GM23248 (cell line): ENCODE results near the gene ROPN1L.

Source experiments
- EZH2 ChIP-seq: fragments of 200-600 bp; sonication (generic); IDR thresholded peaks from 2 replicates; pipeline ENCODE4 v1.6.1; 2018; ENCODE audit warnings: antibody characterized with exemption, mild to moderate bottlenecking; ENCODE audit not compliant: insufficient read depth, poor library complexity, severe bottlenecking
- EZH2phosphoT487 ChIP-seq: fragments of 200-600 bp; sonication (generic); IDR thresholded peaks from 2 replicates; pipeline ENCODE4 v1.6.1; 2018; ENCODE audit warnings: antibody characterized with exemption, moderate library complexity, mild to moderate bottlenecking, low read depth; ENCODE audit not compliant: insufficient read depth

DNA sequence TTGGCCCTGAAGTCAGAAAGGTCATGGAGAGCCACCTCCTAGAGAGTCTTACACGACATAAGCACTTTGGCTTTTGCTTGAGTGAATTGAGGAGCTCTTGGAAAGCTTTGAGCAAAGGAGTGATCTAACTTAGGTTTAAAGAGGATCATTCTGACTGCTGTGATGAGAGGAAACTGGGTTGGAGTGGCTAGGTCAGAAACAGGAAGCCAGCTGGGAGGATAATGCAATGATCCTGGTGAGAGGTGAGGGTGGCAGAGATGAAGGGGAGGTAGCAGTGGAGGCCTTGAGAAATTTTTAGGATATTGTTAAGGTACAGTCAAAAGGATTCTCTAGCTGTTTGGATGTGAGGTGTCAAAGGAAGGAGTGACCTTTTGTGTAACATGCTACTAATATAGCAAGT, 32.2 kb upstream of the ROPN1L start:
- no peak for TF ChIP-seq EZH2
- TF ChIP-seq EZH2phosphoT487 = no peak
